Measurements from ENCODE around the gene PDSS2.

- TF ChIP-seq CTCF (IDR thresholded peaks at IDR 0.05) (no peak), POLR2A (IDR thresholded peaks at IDR 0.05) (no peak)
These were observed 45.3 kb downstream of the PDSS2 start for GRCh38 chr6:107413966-107414645.

Measured in body of pancreas (tissue), 4 donors.